Neuron (in vitro differentiated cells): Measurements from ENCODE around the gene COL5A2.

Experiments used
- H2AFZ ChIP-seq: one replicate; pipeline ENCODE4 v1.6.1; 2013; ENCODE audit warnings: low read depth, mild to moderate bottlenecking, inconsistent platforms, low read length, moderate library complexity
- H3K27me3 ChIP-seq: one replicate; pipeline ENCODE4 v1.6.1; 2013; ENCODE audit warnings: low read length; ENCODE audit not compliant: insufficient read depth
- H3K36me3 ChIP-seq: one replicate; pipeline ENCODE4 v1.6.1; 2013; ENCODE audit warnings: low read length; ENCODE audit not compliant: insufficient read depth
- H3K4me1 ChIP-seq: one replicate; pipeline ENCODE4 v1.6.1; 2013; ENCODE audit warnings: low read length; ENCODE audit not compliant: insufficient read depth
- H3K4me3 ChIP-seq: 2 replicates; pipeline ENCODE4 v1.5.1; 2013; ENCODE audit warnings: mild to moderate bottlenecking, low read length, moderate library complexity
- H3K9me3 ChIP-seq: one replicate; pipeline ENCODE4 v1.6.1; 2013; ENCODE audit warnings: low read length

The COL5A2 gene

GRCh38 chr2:189024901-189025618 lies 154.5 kb downstream of the COL5A2 start:
- H3K4me1 ChIP-seq: no peaks in the 10 kb centered on the region
- H3K9me3 ChIP-seq: no peaks in the 10 kb centered on the region
- H3K4me3 ChIP-seq: no peak overlapping the region
- H3K27me3 ChIP-seq: no peaks in the 10 kb centered on the region
- no peaks in the 10 kb centered on the region for H3K36me3 ChIP-seq
- no peak overlapping the region for H2AFZ ChIP-seq

GRCh38 chr2:189022492-189022891 lies 157.1 kb downstream of the COL5A2 start:
- Histone ChIP-seq H3K4me1 (no peaks in the 10 kb centered on the region), H3K9me3 (no peaks in the 10 kb centered on the region), H3K27me3 (no peaks in the 10 kb centered on the region), H2AFZ (no peak overlapping the region), H3K4me3 (no peak overlapping the region), H3K36me3 (no peaks in the 10 kb centered on the region)

GRCh38 chr2:189022053-189022481 lies 157.5 kb downstream of the COL5A2 start:
- Histone ChIP-seq H3K27me3 (no peaks in the 10 kb centered on the region), H3K4me1 (no peaks in the 10 kb centered on the region), H2AFZ (no peak overlapping the region), H3K9me3 (no peaks in the 10 kb centered on the region), H3K36me3 (no peaks in the 10 kb centered on the region), H3K4me3 (no peak overlapping the region)

GRCh38 chr2:189020179-189020578 lies 159.4 kb downstream of the COL5A2 start:
- H3K4me3 ChIP-seq: no peak overlapping the region
- no peaks in the 10 kb centered on the region for H3K36me3 ChIP-seq
- H2AFZ ChIP-seq: no peak overlapping the region
- peaks cover 9% of the 10 kb centered on the region for H3K4me1 ChIP-seq
- H3K27me3 ChIP-seq: no peaks in the 10 kb centered on the region
- no peaks in the 10 kb centered on the region for H3K9me3 ChIP-seq

GRCh38 chr2:189018631-189019030 lies 160.9 kb downstream of the COL5A2 start:
- Histone ChIP-seq H3K4me1 (peaks cover 14% of the 10 kb centered on the region), H2AFZ (no peak overlapping the region), H3K4me3 (no peak overlapping the region), H3K36me3 (no peaks in the 10 kb centered on the region), H3K27me3 (no peaks in the 10 kb centered on the region), H3K9me3 (no peaks in the 10 kb centered on the region)

GRCh38 chr2:189016311-189016861 lies 163.2 kb downstream of the COL5A2 start:
- Histone ChIP-seq H3K27me3 (no peaks in the 10 kb centered on the region), H2AFZ (no peak overlapping the region), H3K4me3 (no peak overlapping the region), H3K4me1 (peaks cover 14% of the 10 kb centered on the region), H3K36me3 (no peaks in the 10 kb centered on the region), H3K9me3 (no peaks in the 10 kb centered on the region)

- Histone ChIP-seq H3K36me3 (no peaks in the 10 kb centered on the region), H3K4me1 (peaks cover 14% of the 10 kb centered on the region), H3K4me3 (no peak overlapping the region), H3K9me3 (no peaks in the 10 kb centered on the region), H3K27me3 (no peaks in the 10 kb centered on the region), H2AFZ (peak overlapping the region; percentile 45)
Observed at GRCh38 chr2:189015359-189015758, 164.2 kb downstream of the COL5A2 start.

- Histone ChIP-seq H3K4me1 (peaks cover 14% of the 10 kb centered on the region), H3K36me3 (no peaks in the 10 kb centered on the region), H3K4me3 (no peak overlapping the region), H3K9me3 (no peaks in the 10 kb centered on the region), H2AFZ (peak overlapping the region; percentile 45), H3K27me3 (no peaks in the 10 kb centered on the region)
Observed at GRCh38 chr2:189014449-189015138, 165.0 kb downstream of the COL5A2 start.

- no peak overlapping the region for H2AFZ ChIP-seq
- no peaks in the 10 kb centered on the region for H3K27me3 ChIP-seq
- no peak overlapping the region for H3K4me3 ChIP-seq
- H3K4me1 ChIP-seq: peaks cover 14% of the 10 kb centered on the region
- H3K36me3 ChIP-seq: no peaks in the 10 kb centered on the region
- no peaks in the 10 kb centered on the region for H3K9me3 ChIP-seq
Observed at GRCh38 chr2:189013671-189014448, 165.7 kb downstream of the COL5A2 start.

- H3K36me3 ChIP-seq: no peaks in the 10 kb centered on the region
- H3K4me1 ChIP-seq: peaks cover 14% of the 10 kb centered on the region
- no peaks in the 10 kb centered on the region for H3K27me3 ChIP-seq
- no peak overlapping the region for H3K4me3 ChIP-seq
- no peak overlapping the region for H2AFZ ChIP-seq
- no peaks in the 10 kb centered on the region for H3K9me3 ChIP-seq
Observed at GRCh38 chr2:189013031-189013430, 166.5 kb downstream of the COL5A2 start.

GRCh38 chr2:189012351-189012750 lies 167.2 kb downstream of the COL5A2 start:
- Histone ChIP-seq H3K36me3 (no peaks in the 10 kb centered on the region), H2AFZ (no peak overlapping the region), H3K4me1 (peaks cover 14% of the 10 kb centered on the region)

GRCh38 chr2:189010536-189010935 lies 169.0 kb downstream of the COL5A2 start:
- Histone ChIP-seq H3K36me3 (no peaks in the 10 kb centered on the region), H2AFZ (no peak overlapping the region), H3K4me3 (no peak overlapping the region)

More at GRCh38 chr2:189012351-189012750, 167.2 kb downstream of the COL5A2 start:
- no peaks in the 10 kb centered on the region for H3K9me3 ChIP-seq
- no peak overlapping the region for H3K4me3 ChIP-seq
- no peaks in the 10 kb centered on the region for H3K27me3 ChIP-seq

More at GRCh38 chr2:189010536-189010935, 169.0 kb downstream of the COL5A2 start:
- Histone ChIP-seq H3K4me1 (peaks cover 9% of the 10 kb centered on the region), H3K27me3 (no peaks in the 10 kb centered on the region), H3K9me3 (no peaks in the 10 kb centered on the region)
